HCT116 (cell line): ENCODE results near the gene SOWAHC. TPM values are rescaled to one million over a fixed set of nuclear protein-coding genes. Genes with fewer than 3 reads are reported as not detected.

Source experiments
- ATAC-seq: fragments of 200-7000 bp; cut with Tn5 transposase; 2 replicates; pipeline ENCODE4 v1.9.1; 2020; ENCODE audit warnings: mild to moderate bottlenecking, moderate library complexity
- BruUV-seq: library from RNA; stranded (reverse); fragments of 400-500 nt; replicated peaks from 2 replicates; lab custom pipeline; 2021; lab: Mats Ljungman, UMichigan
- CTCF ChIA-PET: fragments of 300-600 bp; sonication (Branson Sonifier 250); formaldehyde crosslinking; loops from one replicate; lab custom pipeline; 2021; ENCODE audit warnings: antibody characterized with exemption; lab: Charles Lee
- POLR2A ChIA-PET: fragments of 300-600, 350-600 bp; sonication (Branson Sonifier 250); formaldehyde crosslinking; loops from one replicate; lab custom pipeline; 2021; ENCODE audit warnings: antibody characterized with exemption; lab: Charles Lee
- RAD21 ChIA-PET, 2 experiments: fragments of 300-600 bp; sonication (Branson Sonifier 250); formaldehyde crosslinking; loops; one replicate each; lab custom pipeline; 2023; ENCODE audit warnings: low total read pairs in 2 of 2; ENCODE audit not compliant: uncharacterized antibody in 2 of 2, unreplicated experiment in 2 of 2, low non-redundant PET in 1 of 2; lab: Charles Lee
- DNase-seq: peaks from one replicate; pipeline ENCODE4 v3.0.0-alpha.2; 2010; ENCODE audit warnings: low read depth, low spot score
- H2AFZ ChIP-seq: fragments of 200-600 bp; shearing (Covaris generic), sonication (generic); 2 replicates; pipeline ENCODE4 v1.6.1; 2017; ENCODE audit warnings: low read depth, mixed run types, mixed read lengths, antibody characterized with exemption, low read length; ENCODE audit not compliant: poor library complexity, severe bottlenecking
- H3K27ac ChIP-seq: 2 replicates; pipeline ENCODE4 v1.5.1; 2012; ENCODE audit warnings: low read depth, low read length
- H3K27me3 ChIP-seq: fragments of 200-600 bp; sonication (generic); 2 replicates; pipeline ENCODE4 v1.6.1; 2016; ENCODE audit warnings: mixed run types, low read length, mixed read lengths; ENCODE audit not compliant: insufficient read depth
- H3K36me3 ChIP-seq, 2 experiments: fragments of 200-500 bp in 1 of 2; fragments of 200-600 bp in 1 of 2; sonication (Bioruptor generic) in 1 of 2; sonication (generic) in 1 of 2; 2 replicates each; pipeline versions ENCODE4 v1.5.1 to v1.6.1; 2014 to 2016; ENCODE audit warnings: low read length in 2 of 2, inconsistent platforms in 1 of 2, mixed read lengths in 1 of 2, mixed run types in 1 of 2; ENCODE audit not compliant: insufficient read depth in 2 of 2, control insufficient read depth in 1 of 2
- H3K4me1 ChIP-seq, 2 experiments: fragments of 200-600 bp in 1 of 2; sonication (generic) in 1 of 2; 2 replicates each; pipeline versions ENCODE4 v1.5.1 to v1.6.1; 2012 to 2017; ENCODE audit warnings: low read length in 2 of 2, inconsistent platforms in 1 of 2, mild to moderate bottlenecking in 1 of 2, mixed read lengths in 1 of 2, mixed run types in 1 of 2, moderate library complexity in 1 of 2; ENCODE audit not compliant: insufficient read depth in 2 of 2, control insufficient read depth in 1 of 2
- H3K4me2 ChIP-seq: fragments of 200-600 bp; sonication (generic); 2 replicates; pipeline ENCODE4 v1.6.1; 2017; ENCODE audit warnings: mixed run types, low read length, mixed read lengths
- H3K4me3 ChIP-seq, 2 experiments: fragments of 200-600 bp in 1 of 2; sonication (generic) in 1 of 2; replicated peaks in 1 of 2; 2 replicates each; pipeline ENCODE4 v1.5.1; 2011 to 2016; ENCODE audit warnings: low read length in 2 of 2, control low read depth in 1 of 2, low read depth in 1 of 2, mild to moderate bottlenecking in 1 of 2, mixed read lengths in 1 of 2, mixed run types in 1 of 2
- H3K79me2 ChIP-seq: fragments of 200-600 bp; sonication (generic); 2 replicates; pipeline ENCODE4 v1.6.1; 2017; ENCODE audit warnings: mild to moderate bottlenecking, mixed run types, low read length, moderate library complexity, mixed read lengths; ENCODE audit not compliant: insufficient read depth
- H3K9ac ChIP-seq: fragments of 200-600 bp; sonication (generic); 2 replicates; pipeline ENCODE4 v1.6.1; 2016; ENCODE audit warnings: low read length, mixed read lengths
- H3K9me2 ChIP-seq: fragments of 200-600 bp; sonication (generic), shearing (Covaris generic); 2 replicates; pipeline ENCODE4 v1.6.1; 2017; ENCODE audit warnings: mixed run types, mild to moderate bottlenecking, moderate library complexity; ENCODE audit not compliant: insufficient read depth
- H3K9me3 ChIP-seq, 2 experiments: fragments of 200-500 bp in 1 of 2; fragments of 200-600 bp in 1 of 2; sonication (Bioruptor generic) in 1 of 2; sonication (generic) in 1 of 2; 2 replicates each; pipeline ENCODE4 v1.6.1; 2014 to 2017; ENCODE audit warnings: low read length in 2 of 2, mixed read lengths in 2 of 2, inconsistent platforms in 1 of 2, low read depth in 1 of 2, mild to moderate bottlenecking in 1 of 2, mixed run types in 1 of 2, moderate library complexity in 1 of 2; ENCODE audit not compliant: control insufficient read depth in 1 of 2, insufficient read depth in 1 of 2
- H4K20me1 ChIP-seq: fragments of 200-600 bp; sonication (generic), shearing (Covaris generic); 2 replicates; pipeline ENCODE4 v1.6.1; 2017; ENCODE audit warnings: mixed run types, mild to moderate bottlenecking, moderate library complexity; ENCODE audit not compliant: insufficient read depth
- EZH2phosphoT487 ChIP-seq: fragments of 200-600 bp; IDR thresholded peaks from 2 replicates; pipeline ENCODE4 v1.6.1; 2018; ENCODE audit warnings: antibody characterized with exemption, borderline replicate concordance
- MAX ChIP-seq: IDR thresholded peaks from 2 replicates; pipeline ENCODE4 v1.6.1; 2012
- POLR2AphosphoS5 ChIP-seq: IDR thresholded peaks from 2 replicates; pipeline ENCODE4 v1.6.1; 2011; ENCODE audit warnings: mild to moderate bottlenecking, low read depth, low read length, moderate library complexity
- SIN3A ChIP-seq: IDR thresholded peaks from 2 replicates; pipeline ENCODE4 v1.6.1; 2012; ENCODE audit warnings: low read depth
- ZNF274 ChIP-seq: fragments of 200-500 bp; sonication (Bioruptor generic); IDR thresholded peaks from 2 replicates; pipeline ENCODE4 v1.6.1; 2014; ENCODE audit warnings: mild to moderate bottlenecking, low read depth, low read length, inconsistent platforms
- intact Hi-C: fragments of 100-400 bp; cut with micrococcal nuclease; formaldehyde crosslinking; loops from 2 replicates; pipeline ENCODE4 v1.10.0; 2022
- total RNA-seq: library from RNA; stranded (reverse); gene quantifications from one replicate; pipeline ENCODE4 v1.2.1, GENCODE V29; 2021; ENCODE audit not compliant: unreplicated experiment

Gene SOWAHC
- total RNA-seq, 1 experiment from 2014 or later: 16.6 TPM

GRCh38 chr2:109619032-109619615 is 5.0 kb downstream of the SOWAHC start:
- no peak for ATAC-seq
- intact Hi-C loops: no loop called here
- Histone ChIP-seq H3K27me3 (no peaks in the 10 kb centered on the region), H3K36me3 (no peaks in the 10 kb centered on the region), H3K4me3 (no peak overlapping the region), H3K27ac (no peak overlapping the region), H3K9me3 (no peaks in the 10 kb centered on the region), H3K4me2 (no peak overlapping the region), H3K9ac (no peak overlapping the region), H3K9me2 (no peaks in the 10 kb centered on the region; the same call in 1 of the 2 replicates), H3K79me2 (peaks cover 24% of the 10 kb centered on the region), H4K20me1 (0 out of 2 replicates have a peak, but pooled peaks cover 3% of the 10 kb centered on the region), H3K4me1 (peaks cover 3 to 16% of the 10 kb centered on the region in 2 experiments; a peak in 3 of 4 replicates), H2AFZ (no peak overlapping the region)
- DNase-seq: no peak
- no peak for TF ChIP-seq POLR2AphosphoS5
- BruUV-seq: no TSS peak
- RAD21 ChIA-PET: no interaction called here
- CTCF ChIA-PET: no interaction called here
- POLR2A ChIA-PET: no interaction called here

GRCh38 chr2:109623297-109623696 is 9.1 kb downstream of the SOWAHC start:
- Histone ChIP-seq H2AFZ (no peak overlapping the region), H3K9ac (no peak overlapping the region), H3K9me2 (no peaks in the 10 kb centered on the region), H4K20me1 (no peaks in the 10 kb centered on the region), H3K4me3 (no peak overlapping the region), H3K36me3 (no peaks in the 10 kb centered on the region), H3K79me2 (no peaks in the 10 kb centered on the region), H3K27me3 (no peaks in the 10 kb centered on the region), H3K9me3 (no peaks in the 10 kb centered on the region), H3K4me1 (no peaks in the 10 kb centered on the region), H3K4me2 (no peak overlapping the region), H3K27ac (no peak overlapping the region)
- ChIA-PET RAD21 (no interaction called here), POLR2A (interaction anchor here (1.4 kb wide), 2 partner anchors 9 to 10 kb away, joined by 5 read pairs; partner anchors contain the start of genes SEPTIN10 and SOWAHC), CTCF (no interaction called here)
- intact Hi-C loops: no loop called here
- DNase-seq (no peak), ATAC-seq (no peak)
- no TSS peak for BruUV-seq
- no peak for TF ChIP-seq EZH2phosphoT487
- no peak for TF ChIP-seq ZNF274
- TF ChIP-seq SIN3A: no peak
- no peak for TF ChIP-seq MAX
